GM10248 (cell line): ENCODE data around the gene BANF2.

Experiments
- CTCF ChIA-PET: fragments of 300-600 bp; sonication (Branson Sonifier 250); formaldehyde crosslinking; extraction: SDS; loops from one replicate; lab custom pipeline; 2021; ENCODE audit warnings: antibody characterized with exemption; lab: Yijun Ruan, JAX
- POLR2A ChIA-PET: fragments of 350-650 bp; sonication (Branson Sonifier 250); formaldehyde crosslinking; extraction: SDS; loops from one replicate; lab custom pipeline; 2020; ENCODE audit warnings: antibody characterized with exemption; lab: Yijun Ruan, JAX
- DNase-seq: peaks from one replicate; pipeline ENCODE4 v3.0.0; 2012; ENCODE audit errors: extremely low spot score
- TF ChIP-seq, protein P1 (sequence below): IDR thresholded peaks from 2 replicates; pipeline ENCODE4 v1.5.1; 2012; ENCODE audit warnings: mild to moderate bottlenecking, low read depth; ENCODE audit errors: extremely low read depth, missing control alignments, control extremely low read depth

The BANF2 gene

DNA sequence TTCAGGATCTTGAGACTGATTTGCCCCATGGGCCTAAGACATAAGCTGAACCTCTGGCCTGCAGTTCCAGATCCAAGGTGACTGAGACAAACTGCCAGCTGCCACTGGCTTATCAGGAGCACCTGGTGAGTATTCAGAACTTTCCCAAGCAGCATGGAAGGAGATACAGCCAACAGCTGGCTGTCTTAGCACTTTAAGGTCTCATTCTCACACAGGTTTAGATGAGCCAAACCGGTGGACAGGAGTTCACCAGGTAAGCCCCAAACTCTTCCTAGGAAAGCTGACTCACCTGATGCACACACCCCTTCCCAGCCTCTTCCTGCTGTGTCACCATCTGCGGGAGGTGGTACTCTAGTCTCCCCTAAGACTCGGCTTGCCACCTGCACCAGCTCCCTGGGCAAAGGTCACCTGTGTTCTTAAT lies at the start of gene BANF2:
TSS of gene BANF2 (plus strand) at position 36 of the 421 bp plus-strand sequence. CDS start 25,060 bp downstream, outside the sequence.
- CTCF ChIA-PET, result interaction anchor here (1.0 to 4.6 kb wide), 3 partner anchors 9 to 160 kb away, joined by 3 to 22 read pairs (median 5); partner anchors contain the start of gene RRBP1
- DNase-seq, result no peak

DNA sequence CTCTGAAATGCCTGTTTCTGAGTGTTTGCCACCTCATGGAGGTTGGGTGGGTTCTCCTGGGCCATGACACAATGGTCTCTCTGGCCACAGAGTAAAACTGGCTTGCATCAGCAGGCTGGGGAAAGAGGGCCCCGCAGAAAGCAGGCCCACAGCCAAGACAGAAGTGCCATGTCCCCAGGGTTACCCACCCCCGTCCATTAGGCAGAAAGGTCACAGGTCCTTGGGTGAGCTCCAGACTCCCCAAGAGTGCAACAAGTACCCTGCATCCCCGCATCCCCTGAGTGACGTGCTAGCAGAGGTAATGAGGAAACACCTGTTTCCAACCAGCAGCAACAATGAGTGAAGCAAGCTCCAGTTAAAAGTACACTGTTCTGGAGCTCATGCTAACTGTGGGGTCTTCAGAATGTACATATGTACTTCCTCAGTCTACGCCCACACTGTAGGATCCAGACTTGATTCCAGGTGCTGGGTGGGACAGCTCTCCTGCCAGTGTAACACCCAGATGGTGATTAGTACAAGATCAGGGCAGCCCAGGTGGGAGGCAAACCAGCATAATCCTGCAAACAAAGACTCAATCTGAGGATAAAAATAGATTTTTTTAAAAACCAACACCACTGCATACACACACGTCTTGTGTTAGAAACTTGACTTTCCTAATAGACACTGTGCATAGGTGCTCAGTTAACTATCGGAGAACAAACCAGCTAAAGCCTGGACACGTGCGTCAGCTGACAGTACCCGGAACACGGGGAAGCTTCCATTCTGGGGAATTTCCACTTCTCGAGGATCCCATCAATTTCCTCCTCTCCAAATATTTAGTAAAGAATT lies 49.3 kb upstream of the BANF2 start:
- TF ChIP-seq, protein P1, sequence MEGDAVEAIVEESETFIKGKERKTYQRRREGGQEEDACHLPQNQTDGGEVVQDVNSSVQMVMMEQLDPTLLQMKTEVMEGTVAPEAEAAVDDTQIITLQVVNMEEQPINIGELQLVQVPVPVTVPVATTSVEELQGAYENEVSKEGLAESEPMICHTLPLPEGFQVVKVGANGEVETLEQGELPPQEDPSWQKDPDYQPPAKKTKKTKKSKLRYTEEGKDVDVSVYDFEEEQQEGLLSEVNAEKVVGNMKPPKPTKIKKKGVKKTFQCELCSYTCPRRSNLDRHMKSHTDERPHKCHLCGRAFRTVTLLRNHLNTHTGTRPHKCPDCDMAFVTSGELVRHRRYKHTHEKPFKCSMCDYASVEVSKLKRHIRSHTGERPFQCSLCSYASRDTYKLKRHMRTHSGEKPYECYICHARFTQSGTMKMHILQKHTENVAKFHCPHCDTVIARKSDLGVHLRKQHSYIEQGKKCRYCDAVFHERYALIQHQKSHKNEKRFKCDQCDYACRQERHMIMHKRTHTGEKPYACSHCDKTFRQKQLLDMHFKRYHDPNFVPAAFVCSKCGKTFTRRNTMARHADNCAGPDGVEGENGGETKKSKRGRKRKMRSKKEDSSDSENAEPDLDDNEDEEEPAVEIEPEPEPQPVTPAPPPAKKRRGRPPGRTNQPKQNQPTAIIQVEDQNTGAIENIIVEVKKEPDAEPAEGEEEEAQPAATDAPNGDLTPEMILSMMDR, result no peak
- no peak for DNase-seq
- ChIA-PET CTCF (interaction anchor here (0.6 to 2.8 kb wide), 11 partner anchors 16 to 344 kb away, joined by 3 to 12 read pairs (median 4); partner anchors contain the start of gene RRBP1), POLR2A (no interaction called here)

More for the DNA sequence above, at the start of gene BANF2:
- POLR2A ChIA-PET, result no interaction called here
- TF ChIP-seq, protein P1, result no peak

DNA sequence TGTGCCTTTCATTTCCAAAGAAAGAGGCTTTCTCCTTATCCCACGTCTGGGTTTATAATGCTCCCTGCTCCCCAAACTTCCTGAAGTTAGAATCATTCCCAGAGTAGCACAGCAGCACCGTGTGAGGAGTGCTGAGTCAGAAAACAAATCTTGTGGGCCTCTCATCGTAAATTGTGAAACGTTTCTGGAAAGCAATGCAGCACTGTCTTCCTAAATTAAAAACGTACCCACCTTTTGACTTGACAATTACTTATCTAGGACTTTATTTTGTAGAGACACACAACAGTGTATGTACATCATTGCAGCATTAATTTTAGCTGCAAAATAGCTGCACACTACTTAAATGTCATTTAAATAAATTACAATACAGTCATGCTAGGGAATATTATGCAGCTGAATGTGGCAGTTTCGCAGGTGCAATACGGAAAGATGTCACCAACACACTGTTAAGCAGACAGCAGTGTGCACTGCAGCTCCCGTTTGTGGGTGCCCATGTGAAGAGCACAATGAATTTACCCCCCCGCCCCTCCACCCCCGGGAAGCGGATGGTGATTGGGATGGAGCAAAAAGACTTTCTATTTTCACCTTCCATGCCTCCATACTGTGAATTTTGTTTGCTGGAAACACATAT lies 48.5 kb upstream of the BANF2 start:
- no peak for DNase-seq
- ChIA-PET POLR2A (no interaction called here), CTCF (interaction anchor here (0.6 to 1.9 kb wide), 10 partner anchors 15 to 343 kb away, joined by 3 to 9 read pairs (median 4); partner anchors contain the start of gene RRBP1)
- TF ChIP-seq, protein P1, result no peak

DNA sequence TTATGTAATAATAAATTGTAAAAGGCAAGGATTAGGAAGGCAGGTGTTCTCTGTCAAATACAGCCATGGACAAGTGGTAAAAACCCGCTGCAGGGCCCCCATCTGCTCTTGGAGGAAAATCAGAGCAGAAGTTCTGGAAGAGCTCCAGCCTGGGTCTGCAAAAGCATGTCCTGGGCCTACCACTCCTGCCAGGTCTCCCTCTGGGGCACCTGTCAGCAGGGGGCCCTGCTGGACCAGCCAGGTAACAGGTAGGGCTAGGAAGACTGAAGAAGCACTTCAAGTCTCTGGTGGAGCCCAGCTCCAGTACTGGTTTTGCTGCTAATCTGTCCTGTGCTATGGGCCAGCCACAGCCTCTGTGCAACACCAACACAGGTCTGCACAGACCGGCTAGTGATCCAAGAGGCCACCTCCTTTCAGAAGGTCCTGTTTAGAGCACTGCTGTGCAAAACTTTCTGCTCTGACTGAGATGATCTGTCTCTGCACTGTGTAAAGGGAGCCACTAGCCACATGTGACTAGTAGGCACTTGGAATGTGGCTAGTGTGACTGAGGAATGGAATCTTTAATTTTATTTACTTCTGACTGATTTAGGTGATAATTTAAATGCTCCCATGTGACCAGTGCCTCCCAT lies 47.9 kb upstream of the BANF2 start:
- CTCF ChIA-PET, result interaction anchor here (1.1 to 1.7 kb wide), 5 partner anchors 30 to 147 kb away, joined by 3 to 8 read pairs (median 4); partner anchors contain the start of gene RRBP1
- DNase-seq, result no peak
- POLR2A ChIA-PET, result no interaction called here
- TF ChIP-seq, protein P1, result peak; percentile 23

DNA sequence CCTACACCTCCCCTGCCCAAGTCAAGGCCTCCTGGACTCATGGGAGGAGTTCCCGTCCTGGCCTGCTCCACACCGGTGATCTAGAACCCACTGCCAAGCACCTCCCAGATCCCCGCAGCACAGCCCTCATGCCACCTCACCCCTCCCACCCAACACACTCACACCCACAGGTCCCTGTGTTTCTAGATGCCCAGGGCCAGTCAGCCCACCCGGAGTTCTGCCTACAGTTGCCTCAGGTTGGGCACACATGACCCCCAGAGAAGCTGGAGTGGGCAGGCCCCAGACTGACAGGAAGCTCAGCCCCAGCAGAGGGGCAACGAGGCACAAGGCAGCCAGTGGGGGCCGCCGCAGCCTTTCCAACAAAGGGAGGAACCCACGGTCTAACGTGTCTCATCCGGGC lies 47.4 kb upstream of the BANF2 start:
- CTCF ChIA-PET, result interaction anchor here (1.3 kb wide), 1 partner anchor 30 kb away, joined by 3 read pairs; the partner anchor contains the start of gene RRBP1
- TF ChIP-seq, protein P1, result no peak
- POLR2A ChIA-PET, result no interaction called here
- DNase-seq, result no peak
